Middle frontal gyrus (tissue), 1 donor: ENCODE results near the gene DYNLT5.
"Not testable (repeated sequence)": the region's sequence is repeated elsewhere in the genome, so short reads cannot be mapped to it uniquely, and the experiment has no call there.

ENCODE experiments used
- DNase-seq: peaks from one replicate; pipeline ENCODE4 v3.0.0-alpha.2; 2015; ENCODE audit warnings: low spot score; ENCODE audit errors: extremely low spot score

The DYNLT5 gene

DNA sequence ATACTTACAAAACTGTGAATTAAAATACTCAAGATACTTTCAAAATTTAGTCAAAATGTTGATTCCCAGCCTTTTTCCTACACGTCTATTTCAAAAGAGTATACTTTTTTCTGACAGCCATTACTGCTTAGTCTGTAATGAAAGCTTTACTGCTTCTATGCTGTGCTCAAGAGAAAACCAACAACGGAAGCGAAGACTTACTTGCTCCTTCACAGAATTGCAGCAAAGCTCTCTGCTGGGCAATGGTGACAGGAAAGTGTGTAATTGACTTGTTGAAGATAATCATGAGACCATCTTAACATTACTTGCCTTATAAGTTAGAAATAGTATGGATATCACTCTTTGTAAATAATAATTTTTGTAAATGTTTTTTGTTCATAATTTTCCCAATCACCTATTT lies 1.7 kb upstream of the DYNLT5 start:
- DNase-seq, result no peak

DNA sequence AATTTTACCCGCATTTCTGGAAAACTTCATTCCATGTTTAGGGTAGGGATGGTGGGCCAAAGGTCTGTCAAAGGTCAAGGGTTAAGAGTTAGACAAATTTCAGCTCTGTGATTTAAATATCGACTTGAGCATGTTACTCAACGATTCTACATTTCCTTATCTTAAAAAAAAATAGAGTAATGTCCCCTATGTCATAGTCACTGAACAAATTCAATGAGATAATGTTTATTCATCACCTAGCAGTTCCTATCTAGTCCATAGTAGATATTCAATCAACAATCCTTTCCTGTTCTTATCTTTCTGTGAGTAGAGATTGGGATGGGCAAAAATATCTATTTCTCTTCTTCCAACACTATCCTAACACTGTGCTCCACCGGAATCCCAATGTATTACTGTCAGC lies 1.1 kb upstream of the DYNLT5 start:
- no peak for DNase-seq

GRCh38 chr1:66752671-66753371 lies 562 bp downstream of the DYNLT5 start:
- no peak for DNase-seq

- no peak for DNase-seq
Measured at GRCh38 chr1:66757722-66758240, 5.5 kb downstream of the DYNLT5 start.

DNA sequence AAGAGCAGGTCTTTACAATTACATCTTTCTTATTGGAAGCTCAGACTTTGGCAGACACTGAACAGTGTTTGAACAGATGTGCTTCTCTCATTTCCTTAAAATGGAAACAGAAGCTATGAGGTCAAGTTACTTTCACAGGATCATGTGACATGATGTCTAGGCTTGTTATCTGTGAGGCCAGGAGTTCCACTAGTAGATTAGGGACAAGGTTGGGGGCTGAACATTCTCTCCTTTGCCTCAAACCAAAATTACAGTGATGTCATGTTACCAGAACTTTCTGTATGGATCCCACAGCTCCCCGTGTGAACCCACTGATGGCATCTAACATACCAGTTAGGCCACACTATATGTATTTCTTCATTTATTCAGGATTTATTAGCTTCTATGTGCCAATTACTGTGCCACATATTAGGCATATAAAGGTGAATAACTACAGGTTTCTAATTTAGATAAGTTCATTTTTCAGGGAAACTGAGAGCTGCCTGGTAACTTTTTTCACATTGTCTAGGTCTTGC lies 6.0 kb downstream of the DYNLT5 start:
- no peak for DNase-seq

DNA sequence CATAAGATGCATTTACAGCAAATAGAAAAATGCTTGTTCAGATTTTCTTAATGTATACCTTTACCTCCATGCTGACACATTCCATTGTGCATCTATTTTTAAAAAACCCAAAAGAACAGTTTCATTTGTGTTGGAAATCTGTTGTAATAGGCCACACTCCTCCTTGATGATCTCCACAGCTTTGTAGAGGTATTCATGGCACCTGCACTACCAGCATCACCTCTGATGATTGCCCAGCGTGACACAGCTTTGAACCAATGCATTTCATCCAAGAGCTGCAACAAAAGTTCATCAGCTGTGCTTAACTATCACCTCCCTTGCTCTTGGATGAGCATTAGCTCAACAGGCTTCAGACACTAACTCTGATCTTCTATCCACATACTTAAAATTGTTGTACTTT lies 8.2 kb downstream of the DYNLT5 start:
- no peak for DNase-seq

- DNase-seq, result no peak
Measured at GRCh38 chr1:66761221-66761620, 9.0 kb downstream of the DYNLT5 start.

DNA sequence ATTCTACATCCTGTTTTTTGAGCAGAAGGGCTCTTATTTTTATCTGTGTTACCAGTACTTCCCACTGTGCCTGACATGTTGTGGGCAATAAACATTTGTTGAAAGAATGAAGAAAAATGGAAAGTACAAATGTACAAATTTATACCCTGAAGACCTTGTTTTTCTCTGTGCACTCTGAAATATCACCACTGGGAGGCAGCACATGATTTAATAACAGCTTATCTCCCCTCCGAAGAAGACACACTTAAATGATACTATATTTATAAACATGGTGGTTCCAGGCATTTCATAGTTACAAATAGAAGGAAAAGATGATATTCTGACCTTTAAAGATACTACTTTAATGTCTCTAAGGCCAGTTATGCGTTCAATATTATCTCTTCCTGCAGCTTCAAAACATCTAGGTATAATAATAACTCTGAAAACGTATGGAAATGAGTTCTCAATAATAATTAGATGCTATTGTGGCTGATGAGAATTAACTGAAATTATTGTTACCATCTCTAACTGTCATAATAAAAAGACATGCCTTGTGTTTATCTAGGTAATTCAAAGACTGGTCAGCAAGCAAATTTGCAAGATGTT lies 12.8 kb downstream of the DYNLT5 start:
- peak; percentile 47 for DNase-seq

- DNase-seq, result no peak
Measured at GRCh38 chr1:66767626-66768025, 15.4 kb downstream of the DYNLT5 start.

- no peak for DNase-seq
Measured at GRCh38 chr1:66768965-66769364, 16.7 kb downstream of the DYNLT5 start.

- DNase-seq, result no peak
Measured at GRCh38 chr1:66769512-66770229, 17.4 kb downstream of the DYNLT5 start.

DNA sequence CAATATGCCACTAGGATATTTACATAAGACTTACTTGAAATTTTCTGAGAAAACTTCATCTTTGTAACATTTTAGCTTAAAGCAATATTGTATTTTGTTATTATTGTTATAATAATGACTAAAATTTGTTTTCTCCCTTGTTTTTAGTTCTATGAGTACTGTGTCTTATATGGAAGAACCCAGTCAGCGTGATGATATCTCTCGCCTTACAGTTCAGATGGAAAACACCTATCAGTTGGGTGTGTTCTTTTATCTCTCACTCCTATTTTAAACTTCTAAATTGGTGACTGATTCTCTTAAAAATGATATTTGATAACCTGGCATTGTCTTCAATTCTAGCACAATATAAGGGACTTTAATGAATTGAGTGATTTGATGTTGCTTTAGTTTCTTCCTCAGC lies 18.0 kb downstream of the DYNLT5 start:
- DNase-seq, result no peak

- DNase-seq, result no peak
Measured at GRCh38 chr1:66770694-66771093, 18.4 kb downstream of the DYNLT5 start.

DNA sequence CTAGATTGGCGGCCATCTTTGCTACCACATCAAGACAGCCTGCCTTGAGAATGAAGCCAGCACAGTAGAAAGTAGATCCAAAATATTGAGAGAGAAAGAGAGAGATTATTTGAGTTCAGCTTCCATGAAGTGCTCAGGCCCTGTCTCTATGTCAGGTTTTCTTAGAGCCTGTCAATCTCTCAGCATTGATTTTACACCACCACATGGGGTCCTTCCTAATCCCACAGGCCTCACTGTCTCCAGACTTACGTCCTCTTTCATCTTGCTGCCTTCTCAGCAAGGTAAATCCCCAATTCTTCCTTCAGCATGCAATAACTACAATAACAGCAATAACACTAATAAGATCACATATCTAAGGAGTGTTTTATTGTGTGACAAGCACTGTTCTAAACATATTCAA lies 21.0 kb downstream of the DYNLT5 start:
- no peak for DNase-seq

DNA sequence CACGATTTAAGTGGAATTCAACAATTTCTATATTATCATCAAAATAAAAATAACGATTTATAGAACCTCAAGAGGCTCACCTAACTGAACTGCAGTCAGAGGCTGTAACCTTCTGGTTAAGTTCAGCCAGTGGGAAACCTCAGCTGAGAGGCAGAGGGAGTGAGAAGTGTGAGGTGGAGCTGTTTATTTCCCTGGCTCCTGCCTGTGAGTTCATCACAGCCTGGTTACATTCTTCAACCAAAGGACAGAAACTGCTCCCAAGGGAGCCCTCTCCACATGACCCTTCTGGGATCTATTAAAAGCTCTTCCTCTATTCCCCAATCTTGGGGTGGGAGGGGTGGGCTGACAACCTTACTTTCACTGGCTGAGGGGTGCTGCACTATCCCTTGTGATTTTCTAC lies 22.2 kb downstream of the DYNLT5 start:
- no peak for DNase-seq

GRCh38 chr1:66775646-66776045 lies 23.4 kb downstream of the DYNLT5 start:
- no peak for DNase-seq

DNA sequence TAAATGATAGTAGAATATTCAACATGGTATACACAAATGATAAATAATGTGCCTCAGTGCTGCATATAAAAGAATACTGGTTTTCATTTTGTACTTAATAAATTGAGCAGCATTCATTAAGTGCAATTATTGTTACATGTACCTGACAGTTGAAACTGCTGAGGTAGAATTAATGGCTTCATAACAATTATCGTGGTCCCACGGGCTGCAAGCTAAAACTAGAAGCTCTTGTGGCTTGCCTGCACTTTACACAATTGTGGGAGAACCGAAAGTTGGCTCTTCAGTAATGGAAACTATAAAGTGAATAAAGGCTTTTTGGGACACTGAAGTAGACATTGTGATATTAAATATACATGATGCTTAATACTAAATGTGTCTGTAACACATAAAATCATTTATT lies 25.6 kb downstream of the DYNLT5 start:
- no peak for DNase-seq

DNA sequence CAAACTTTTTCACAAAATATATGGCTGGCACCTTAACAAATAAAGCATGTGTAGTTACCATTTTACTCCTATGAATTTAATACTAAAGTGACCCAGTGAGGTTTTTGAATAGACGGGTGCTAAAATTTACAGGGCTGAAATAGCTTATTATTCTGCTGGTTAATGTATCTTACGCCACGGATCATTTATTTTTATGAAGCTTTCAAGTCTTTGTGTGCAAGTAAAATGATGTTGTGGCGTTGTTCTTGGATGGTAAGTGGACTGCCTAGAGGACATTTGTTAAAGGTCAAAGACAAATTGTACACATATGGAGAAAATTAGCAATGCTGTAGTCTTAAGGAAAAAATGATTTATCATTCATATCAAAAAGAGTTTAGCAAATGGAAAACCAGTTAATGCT lies 26.0 kb downstream of the DYNLT5 start:
- no peak for DNase-seq

GRCh38 chr1:66778969-66779368 lies 26.7 kb downstream of the DYNLT5 start:
- no peak for DNase-seq

DNA sequence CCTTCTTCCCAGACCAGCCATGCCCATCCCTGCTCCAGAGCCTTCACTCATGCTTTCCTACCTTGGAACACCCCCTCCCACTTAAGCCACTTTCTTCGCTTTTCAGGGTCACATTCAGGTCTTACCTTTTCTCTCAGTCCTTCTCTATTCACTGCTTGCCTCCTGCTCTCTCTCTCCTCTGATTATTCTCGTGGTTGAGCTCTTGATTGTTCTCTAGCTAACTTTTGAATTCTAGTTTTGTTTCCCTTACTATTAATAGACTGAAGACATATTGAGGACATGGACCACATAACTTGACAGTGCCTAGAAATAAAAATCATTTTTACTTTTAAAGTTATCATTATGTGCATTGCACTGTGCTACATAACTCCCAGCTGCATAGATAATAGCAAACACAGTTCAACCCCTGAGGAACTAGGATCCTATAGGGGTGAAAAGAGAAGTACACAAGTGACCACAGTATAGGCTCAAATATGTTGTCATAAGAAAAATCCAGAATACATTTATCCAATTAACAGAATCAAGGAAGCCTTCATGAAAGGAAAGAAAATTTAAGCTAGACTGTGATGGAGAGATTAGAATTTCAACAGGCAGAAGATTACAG lies 27.3 kb downstream of the DYNLT5 start:
- DNase-seq, result no peak

DNA sequence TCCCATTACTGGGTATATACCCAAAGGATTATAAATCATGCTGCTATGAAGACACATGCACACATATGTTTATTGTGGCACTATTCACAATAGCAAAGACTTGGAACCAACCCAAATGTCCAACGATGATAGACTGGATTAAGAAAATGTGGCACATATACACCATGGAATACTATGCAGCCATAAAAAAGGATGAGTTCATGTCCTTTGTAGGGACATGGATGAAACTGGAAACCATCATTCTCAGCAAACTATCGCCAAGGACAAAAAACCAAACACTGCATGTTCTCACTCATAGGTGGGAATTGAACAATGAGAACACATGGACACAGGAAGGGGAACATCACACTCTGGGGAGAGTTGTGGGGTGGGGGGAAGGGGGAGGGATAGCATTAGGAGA lies 33.5 kb downstream of the DYNLT5 start:
- not testable (repeated sequence) for DNase-seq

- no peak for DNase-seq
Measured at GRCh38 chr1:66787641-66788040, 35.4 kb downstream of the DYNLT5 start.
